ENCODE measurements around the gene KDM2A.

The KDM2A gene

GRCh38 chr11:67261640-67261945 is 142.5 kb downstream of the KDM2A start:
- DNase-seq (ENCODE audit: low spot score): no peak

GRCh38 chr11:67261946-67262681 is 143.1 kb downstream of the KDM2A start:
- no peak for DNase-seq (ENCODE audit: low spot score)

GRCh38 chr11:67262731-67263675 is 143.9 kb downstream of the KDM2A start:
- peak; percentile 100 for DNase-seq (ENCODE audit: low spot score)

- no peak for DNase-seq (ENCODE audit: low spot score)
Observed at GRCh38 chr11:67264260-67264659, 145.2 kb downstream of the KDM2A start.

- no peak for DNase-seq (ENCODE audit: low spot score)
Observed at GRCh38 chr11:67264877-67265632, 146.0 kb downstream of the KDM2A start.

- peak; percentile 100 for DNase-seq (ENCODE audit: low spot score)
Observed at GRCh38 chr11:67265633-67266448, 146.8 kb downstream of the KDM2A start.

DNA sequence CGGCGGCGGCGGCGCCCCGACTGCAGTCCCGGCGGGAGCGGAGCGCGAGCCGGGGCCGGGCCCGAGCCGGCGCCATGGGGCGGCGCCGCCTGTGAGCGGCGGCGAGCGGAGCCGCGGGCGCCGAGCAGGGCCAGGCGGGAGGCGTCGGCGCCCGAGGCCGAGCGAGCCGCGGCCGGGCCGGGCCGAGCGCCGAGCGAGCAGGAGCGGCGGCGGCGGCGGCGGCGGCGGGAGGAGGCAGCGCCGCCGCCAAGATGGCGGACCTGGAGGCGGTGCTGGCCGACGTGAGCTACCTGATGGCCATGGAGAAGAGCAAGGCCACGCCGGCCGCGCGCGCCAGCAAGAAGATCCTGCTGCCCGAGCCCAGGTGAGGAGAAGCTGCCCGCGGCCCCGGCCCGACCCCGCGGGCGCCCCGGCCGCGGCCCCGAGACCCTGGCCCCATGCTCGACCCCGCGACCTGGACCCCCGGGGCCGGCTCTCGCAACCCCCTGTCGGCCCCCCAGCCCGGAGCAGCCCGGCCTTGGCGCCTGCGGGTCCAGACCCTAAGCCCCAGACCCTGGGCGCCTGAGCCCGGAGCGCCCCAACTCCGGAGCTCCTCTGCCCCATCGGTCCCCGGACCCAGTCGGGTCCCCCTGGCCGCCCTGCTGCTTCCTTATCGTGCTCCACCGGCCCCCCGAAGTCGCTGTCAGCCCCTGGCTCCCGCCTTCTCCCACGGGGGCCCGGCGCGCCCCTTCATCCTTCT is 147.6 kb downstream of the KDM2A start, which contains the start of gene GRK2:
TSS of gene GRK2 (plus strand) at position 25 of the 739 bp plus-strand sequence. CDS start at position 252, 227 bp downstream.
- DNase-seq (ENCODE audit: low spot score): peak; percentile 96

DNA sequence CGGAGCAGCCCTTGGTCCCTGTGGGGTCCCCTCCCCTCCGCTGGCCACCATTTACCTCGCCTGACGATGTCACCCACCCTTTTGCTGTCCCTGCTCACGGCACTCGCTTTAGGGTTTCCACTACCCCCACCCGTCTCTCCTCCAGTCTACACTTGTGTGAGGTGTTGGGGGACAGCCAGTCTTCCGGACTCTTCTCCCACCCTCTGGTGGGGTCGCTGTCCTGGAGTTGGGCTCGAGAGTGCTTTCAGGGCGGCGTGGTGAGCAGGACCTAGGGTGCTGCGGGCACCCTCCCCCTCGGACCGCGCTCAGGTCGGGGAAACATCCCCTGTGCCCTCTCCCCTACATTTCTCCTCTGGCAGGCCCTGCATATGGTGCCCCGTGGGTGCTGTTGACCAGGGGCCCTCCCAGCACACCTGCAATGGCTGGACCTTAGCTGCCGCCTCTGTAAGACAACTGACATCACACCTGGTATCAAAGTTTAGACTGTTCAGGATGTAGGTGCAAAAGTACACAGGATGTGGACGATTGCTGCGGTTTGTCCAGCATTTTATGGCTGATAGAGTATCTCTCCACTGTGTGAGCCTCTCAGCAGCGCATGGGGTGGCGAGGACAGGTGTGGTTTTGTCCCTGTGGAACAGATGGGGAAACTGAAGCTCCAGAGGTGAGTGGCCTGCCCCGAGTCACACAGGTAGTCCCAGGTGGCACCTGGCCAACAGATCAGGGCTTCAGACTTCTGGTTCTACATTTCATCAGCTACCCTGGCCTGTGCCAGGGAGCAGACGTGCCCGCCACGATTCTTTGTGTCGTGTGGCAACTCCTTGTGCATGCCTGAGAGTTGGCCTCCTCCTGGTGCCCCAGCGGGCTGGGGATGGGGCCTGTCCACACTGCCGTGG is 148.4 kb downstream of the KDM2A start:
- DNase-seq (ENCODE audit: low spot score): peak; percentile 98

GRCh38 chr11:67268081-67268961 is 149.3 kb downstream of the KDM2A start:
- DNase-seq (ENCODE audit: low spot score): no peak

- DNase-seq (ENCODE audit: low spot score): no peak
Observed at GRCh38 chr11:67268962-67269268, 149.9 kb downstream of the KDM2A start.

GRCh38 chr11:67269401-67270255 is 150.6 kb downstream of the KDM2A start:
- no peak for DNase-seq (ENCODE audit: low spot score)

GRCh38 chr11:67270256-67271204 is 151.5 kb downstream of the KDM2A start:
- DNase-seq (ENCODE audit: low spot score): no peak

DNA sequence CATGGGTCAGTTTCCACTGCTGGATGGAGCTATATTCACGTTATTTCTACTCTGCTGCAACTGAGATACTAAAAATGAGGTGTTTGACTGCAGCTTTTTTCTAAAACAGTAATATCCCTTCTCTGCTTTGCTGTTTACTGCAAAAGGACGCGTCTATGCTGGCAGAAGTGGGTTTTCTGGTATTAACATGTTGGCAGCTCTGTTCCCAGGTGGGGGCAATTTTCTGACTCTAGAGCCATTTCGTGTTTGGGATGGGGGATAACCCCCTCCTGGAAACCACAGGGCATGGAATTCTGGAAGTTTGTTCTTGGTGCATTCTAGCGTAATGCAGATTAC is 152.1 kb downstream of the KDM2A start:
- DNase-seq (ENCODE audit: low spot score): no peak

GRCh38 chr11:67271541-67272284 is 152.7 kb downstream of the KDM2A start:
- DNase-seq (ENCODE audit: low spot score): no peak

- no peak for DNase-seq (ENCODE audit: low spot score)
Observed at GRCh38 chr11:67272327-67273259, 153.5 kb downstream of the KDM2A start.
